Jurkat, Clone E6-1 (cell line): Measurements from ENCODE around the gene LTB4R.
A peak's percentile ranks its signal among the peaks of the same experiment; 100 is the strongest.

ENCODE experiments used
- DNase-seq: peaks from one replicate; pipeline ENCODE4 v3.0.0-alpha.2; 2011; ENCODE audit warnings: low read depth, low spot score
- H3K4me3 ChIP-seq: 2 replicates; pipeline ENCODE4 v1.5.1; 2011; ENCODE audit warnings: mild to moderate bottlenecking, low read length, control low read depth, moderate library complexity

Gene LTB4R

DNA sequence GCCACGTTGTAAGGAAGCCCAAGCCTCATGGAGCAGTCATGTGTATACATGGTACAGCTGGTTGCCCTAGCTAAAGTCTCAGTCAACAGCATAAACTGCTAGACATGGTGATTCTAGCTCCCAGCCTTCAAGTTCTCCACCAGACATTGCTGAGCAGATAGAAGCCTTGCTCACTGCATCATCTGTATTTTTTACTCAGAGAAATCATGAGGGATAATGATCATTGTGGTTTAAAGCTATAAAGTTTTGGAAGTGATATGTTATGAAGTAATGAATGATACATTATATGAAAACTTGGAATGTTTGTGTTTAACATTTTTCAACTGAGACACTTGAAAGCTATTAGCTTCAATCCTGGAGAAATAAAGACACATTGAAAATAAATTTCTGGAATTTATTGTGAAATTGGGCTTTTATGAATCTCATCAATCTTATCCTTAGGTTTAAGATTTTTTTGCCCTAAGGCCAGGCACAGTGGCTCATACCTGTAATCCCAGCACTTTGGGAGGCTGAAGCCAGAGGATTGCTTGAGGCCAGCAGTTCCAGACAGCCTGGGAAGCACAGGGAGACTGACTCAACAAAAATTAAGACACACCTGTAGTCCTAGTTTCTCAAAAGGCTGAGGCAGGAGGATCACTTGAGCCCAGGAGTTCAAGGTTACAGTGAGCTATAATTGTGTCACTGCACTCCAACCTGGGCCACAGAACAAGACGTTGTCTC is 51.1 kb downstream of the LTB4R start:
- H3K4me3 ChIP-seq = no peak overlapping the region
- no peak for DNase-seq

DNA sequence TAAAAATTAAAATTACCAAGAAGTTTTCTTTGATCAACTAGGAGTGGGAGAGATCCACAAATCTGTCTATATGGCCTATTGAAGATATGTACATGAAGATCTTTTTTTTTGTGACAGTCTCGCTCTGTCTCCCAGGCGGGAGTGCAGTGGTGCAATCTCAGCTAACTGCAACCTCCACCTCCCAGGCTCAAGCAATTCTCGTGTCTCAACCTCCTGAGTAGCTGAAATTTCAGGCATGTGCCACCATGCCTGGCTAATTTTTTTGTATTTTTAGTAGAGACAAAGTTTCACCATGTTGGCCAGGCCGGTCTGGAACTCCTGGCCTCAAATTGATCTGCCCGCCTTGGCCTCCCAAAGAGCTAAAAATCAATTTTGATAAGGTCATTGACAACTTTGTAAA is 52.1 kb downstream of the LTB4R start:
- no peak overlapping the region for H3K4me3 ChIP-seq
- DNase-seq = no peak

- no peak for DNase-seq
- H3K4me3 ChIP-seq = no peak overlapping the region
Observed at GRCh38 chr14:24364841-24365240, 53.5 kb downstream of the LTB4R start.

GRCh38 chr14:24365600-24366412 is 54.5 kb downstream of the LTB4R start:
- peak overlapping the region; percentile 59 for H3K4me3 ChIP-seq
- peak; percentile 71 for DNase-seq

GRCh38 chr14:24366413-24366720 is 55.1 kb downstream of the LTB4R start:
- peak overlapping the region; percentile 59 for H3K4me3 ChIP-seq
- no peak for DNase-seq

DNA sequence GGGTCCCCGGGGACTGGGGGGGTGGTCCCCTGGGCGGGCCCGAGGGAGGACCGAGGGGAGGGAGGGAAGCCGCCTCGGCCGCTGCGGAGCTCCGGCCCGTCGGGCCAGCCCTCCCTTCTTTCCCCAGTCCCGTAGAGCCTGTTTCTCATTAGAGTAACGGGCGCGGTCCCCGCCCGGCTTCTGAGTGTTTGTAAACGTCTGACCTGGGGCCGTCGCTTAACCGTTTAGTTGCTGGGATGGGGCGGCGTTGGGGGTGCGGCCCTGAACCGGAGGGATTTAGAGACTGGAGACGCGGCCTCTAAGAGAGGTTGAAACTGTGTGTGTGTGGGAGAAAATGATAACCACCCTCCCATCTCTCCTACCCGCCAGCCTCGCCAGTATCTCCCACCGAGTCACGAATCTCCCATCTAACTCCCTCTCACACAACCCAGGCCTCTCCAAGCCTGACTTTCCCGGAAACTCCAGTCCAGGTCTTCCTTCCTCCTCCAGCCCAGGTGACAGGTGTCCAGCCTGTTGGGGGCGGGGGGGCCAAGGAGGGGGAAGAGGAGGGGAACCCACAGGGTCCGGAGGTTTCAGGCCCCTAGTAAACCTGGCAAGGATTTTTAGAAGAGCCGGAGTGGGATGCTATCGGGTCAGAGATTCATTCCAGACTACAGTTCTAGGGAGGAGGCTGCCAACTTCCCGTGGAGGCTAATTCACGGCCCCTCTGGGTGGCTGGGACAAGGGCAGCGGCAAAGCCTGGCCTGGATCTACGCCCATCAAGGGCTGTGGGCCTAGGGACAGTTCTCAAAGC is 55.6 kb downstream of the LTB4R start:
- DNase-seq = peak; percentile 75
- H3K4me3 ChIP-seq = peak overlapping the region; percentile 59
